ENCODE results near the gene UNC93B1. TPM values are rescaled to one million over a fixed set of nuclear protein-coding genes. Genes with fewer than 3 reads are reported as not detected.

UNC93B1 gene
- total RNA-seq, 1 experiment from 2014 or later: 23.3 TPM

DNA sequence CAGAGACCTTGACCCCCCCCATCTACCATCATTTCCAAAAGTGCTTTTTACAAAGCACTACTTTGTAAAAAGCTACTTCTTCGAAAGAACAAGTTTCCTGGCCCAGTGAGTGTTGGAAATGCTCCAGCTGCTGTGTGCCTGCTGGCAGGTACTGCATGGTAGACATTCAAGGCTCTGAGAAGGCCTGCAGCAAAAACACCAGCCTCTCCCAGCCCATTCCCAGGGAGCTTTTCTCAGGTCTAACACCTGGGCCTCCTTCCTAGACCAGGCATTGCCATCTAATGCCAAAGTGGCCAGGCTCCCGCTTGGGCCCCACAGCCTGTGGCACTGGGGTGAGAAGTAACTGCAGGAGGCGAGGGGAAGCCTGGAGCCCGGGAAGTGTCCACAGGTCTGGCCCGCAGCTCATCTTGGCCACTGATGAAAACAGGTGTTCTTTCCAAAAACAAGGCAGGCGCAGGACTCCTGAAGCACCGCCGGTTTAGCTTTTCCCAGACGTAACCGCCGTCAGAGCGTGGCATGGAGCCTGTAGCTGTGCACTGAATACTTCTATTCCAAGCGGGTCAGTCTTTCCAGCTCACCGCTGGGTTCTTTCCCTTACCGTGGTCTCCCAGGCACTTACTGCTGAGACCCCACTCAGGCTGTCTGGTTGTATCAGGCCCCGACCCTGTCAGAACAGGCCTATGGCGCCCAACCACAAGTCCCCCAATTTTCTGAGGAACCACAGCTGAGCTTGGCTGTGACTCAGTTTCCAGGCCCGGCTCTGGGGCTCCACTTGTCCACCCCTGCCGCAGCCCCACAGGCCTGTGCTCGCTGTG lies 33.7 kb upstream of the UNC93B1 start:
- Histone ChIP-seq H2BK20ac (ENCODE audit: low read depth, low read length, poor library complexity, severe bottlenecking) (no peak overlapping the region), H4K8ac (replicated peaks; ENCODE audit: insufficient read length, low read depth, low read length) (no peak overlapping the region), H3K79me2 (ENCODE audit: insufficient read depth, low read length) (no peaks in the 10 kb centered on the region), H3K4me2 (ENCODE audit: insufficient read depth, insufficient read length, low read length) (no peak overlapping the region), H3K79me1 (ENCODE audit: insufficient read depth, low read depth, low read length, poor library complexity, severe bottlenecking) (no peaks in the 10 kb centered on the region), H3K27me3 (ENCODE audit: insufficient read depth, low read length) (no peaks in the 10 kb centered on the region), H4K5ac (ENCODE audit: insufficient read length, low read depth, low read length) (no peak overlapping the region), H2BK5ac (ENCODE audit: insufficient read length, low read length) (no peak overlapping the region), H2BK12ac (ENCODE audit: insufficient read length, low read depth, low read length) (no peak overlapping the region), H3T11ph (ENCODE audit: low read length) (no peak overlapping the region), H3K9ac (ENCODE audit: extremely low read depth, insufficient read length, low read length) (no peak overlapping the region), H2AFZ (ENCODE audit: low read length) (no peak overlapping the region), H3K4ac (ENCODE audit: low read depth, low read length) (no peak overlapping the region), H3K9me3 (ENCODE audit: control insufficient read depth, low read depth, low read length) (no peaks in the 10 kb centered on the region), H3K56ac (ENCODE audit: insufficient read length, low read depth, low read length) (no peak overlapping the region), H3K4me1 (ENCODE audit: insufficient read depth, low read length) (no peaks in the 10 kb centered on the region; the same call in 1 of the 2 replicates), H3K23me2 (ENCODE audit: insufficient read length, low read depth, low read length, poor library complexity, severe bottlenecking) (no peaks in the 10 kb centered on the region), H4K20me1 (ENCODE audit: control insufficient read depth, insufficient read depth, insufficient read length) (no peaks in the 10 kb centered on the region), H3K14ac (ENCODE audit: insufficient read depth, low read length) (no peak overlapping the region), H4K91ac (ENCODE audit: insufficient read length, low read depth, low read length) (no peak overlapping the region), H3K27ac (ENCODE audit: insufficient read length, low read depth, low read length) (no peak overlapping the region), H2BK15ac (ENCODE audit: low read depth, low read length) (no peak overlapping the region), H3K18ac (ENCODE audit: insufficient read length, low read depth, low read length) (no peak overlapping the region), H2AK5ac (ENCODE audit: insufficient read length, low read length) (no peak overlapping the region), H2BK120ac (ENCODE audit: low read depth, low read length, poor library complexity, severe bottlenecking) (no peak overlapping the region), H3K23ac (ENCODE audit: insufficient read length, low read depth, low read length) (no peak overlapping the region)
- Mint-ChIP-seq H3K27me3 (ENCODE audit: low read depth) (no peaks in the 10 kb centered on the region), H3K4me1 (peaks cover 7 to 9% of the 10 kb centered on the region in 2 experiments), H3K27ac (peak overlapping the region in 2 of 3 experiments; percentile 39 to 44; a peak in 2 of 7 replicates), H3K36me3 (ENCODE audit: insufficient read depth in 1 of 3, low read depth in 3 of 3) (peaks cover 7 to 25% (median 11%) of the 10 kb centered on the region in 3 experiments; a peak in 5 of 7 replicates), H3K4me3 (no peak overlapping the region), H3K9me3 (no peaks in the 10 kb centered on the region)
- no peak for TF ChIP-seq CTCF (conservative IDR thresholded peaks at IDR 0.05)
- WGBS (ENCODE audit: extremely low coverage, insufficient read length, low lambda C conversion rate): no CpG with 5 or more reads among the region's 20 CpGs
- no peak for DNase-seq

Measured in H9 (cell line).